Nephron (organoid): Measurements from ENCODE around the gene OR51E2.

ENCODE experiments used
- H3K27ac Mint-ChIP-seq, 3 experiments: 2 replicates each; pipeline ENCODE4 v1.8.0; 2020; ENCODE audit warnings: mixed read lengths in 3 of 3, mild to moderate bottlenecking in 2 of 3, moderate library complexity in 1 of 3
- H3K27me3 Mint-ChIP-seq: 2 replicates; pipeline ENCODE4 v1.8.0; 2021; ENCODE audit warnings: low read depth, mild to moderate bottlenecking, moderate library complexity, mixed read lengths
- H3K36me3 Mint-ChIP-seq: 2 replicates; pipeline ENCODE4 v1.8.0; 2020; ENCODE audit warnings: low read depth, mixed read lengths
- H3K4me1 Mint-ChIP-seq: 2 replicates; pipeline ENCODE4 v1.8.0; 2020; ENCODE audit warnings: mixed read lengths
- H3K4me3 Mint-ChIP-seq, 3 experiments: 2 replicates each; pipeline ENCODE4 v1.8.0; 2020; ENCODE audit warnings: mild to moderate bottlenecking in 3 of 3, mixed read lengths in 3 of 3, moderate library complexity in 2 of 3
- H3K9me3 Mint-ChIP-seq: 2 replicates; pipeline ENCODE4 v1.8.0; 2020; ENCODE audit warnings: mixed read lengths
- TF ChIP-seq, protein P1 (sequence below), 3 experiments: fragments of 200-600 bp; sonication (generic); IDR thresholded peaks; one replicate each; pipeline ENCODE4 v1.5.0; 2021; ENCODE audit warnings: antibody characterized with exemption in 3 of 3; ENCODE audit not compliant: unreplicated experiment in 3 of 3

The OR51E2 gene

GRCh38 chr11:4636962-4637661 is 60.5 kb downstream of the OR51E2 start, which contains the start of gene OR51D1:
Gene OR51D1 (plus strand): TSS chr11:4637477. CDS start chr11:4639791, 2,314 bp downstream.
- Mint-ChIP-seq H3K9me3 (no peaks in the 10 kb centered on the region), H3K36me3 (no peaks in the 10 kb centered on the region), H3K4me3 (no peak within 1 kb of the TSS), H3K27me3 (no peaks in the 10 kb centered on the region), H3K4me1 (no peaks in the 10 kb centered on the region), H3K27ac (no peak within 1 kb of the TSS)
- TF ChIP-seq, protein P1, sequence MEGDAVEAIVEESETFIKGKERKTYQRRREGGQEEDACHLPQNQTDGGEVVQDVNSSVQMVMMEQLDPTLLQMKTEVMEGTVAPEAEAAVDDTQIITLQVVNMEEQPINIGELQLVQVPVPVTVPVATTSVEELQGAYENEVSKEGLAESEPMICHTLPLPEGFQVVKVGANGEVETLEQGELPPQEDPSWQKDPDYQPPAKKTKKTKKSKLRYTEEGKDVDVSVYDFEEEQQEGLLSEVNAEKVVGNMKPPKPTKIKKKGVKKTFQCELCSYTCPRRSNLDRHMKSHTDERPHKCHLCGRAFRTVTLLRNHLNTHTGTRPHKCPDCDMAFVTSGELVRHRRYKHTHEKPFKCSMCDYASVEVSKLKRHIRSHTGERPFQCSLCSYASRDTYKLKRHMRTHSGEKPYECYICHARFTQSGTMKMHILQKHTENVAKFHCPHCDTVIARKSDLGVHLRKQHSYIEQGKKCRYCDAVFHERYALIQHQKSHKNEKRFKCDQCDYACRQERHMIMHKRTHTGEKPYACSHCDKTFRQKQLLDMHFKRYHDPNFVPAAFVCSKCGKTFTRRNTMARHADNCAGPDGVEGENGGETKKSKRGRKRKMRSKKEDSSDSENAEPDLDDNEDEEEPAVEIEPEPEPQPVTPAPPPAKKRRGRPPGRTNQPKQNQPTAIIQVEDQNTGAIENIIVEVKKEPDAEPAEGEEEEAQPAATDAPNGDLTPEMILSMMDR (IDR thresholded peaks at IDR 0.05; ENCODE audit: unreplicated experiment in 3 of 3), result peak; percentile 82 to 93 (median 92)

DNA sequence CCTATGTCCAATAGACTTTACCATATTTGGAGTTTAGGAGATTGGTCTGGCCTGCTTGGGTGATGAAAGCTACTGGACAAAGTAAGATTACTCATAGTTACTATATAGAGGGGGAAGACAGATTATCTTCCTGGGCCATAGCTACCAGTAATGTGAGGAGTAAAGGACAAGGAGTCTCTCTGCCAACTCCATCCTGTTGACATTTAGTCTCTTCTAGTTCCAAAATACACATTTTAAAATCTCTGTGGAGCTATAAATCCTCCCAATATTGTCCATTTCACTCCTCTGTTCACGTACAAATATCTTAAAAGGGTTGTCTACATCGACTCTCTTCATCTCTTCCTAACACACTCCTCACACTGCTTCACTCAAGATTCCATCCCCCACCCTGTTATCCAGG is 61.5 kb downstream of the OR51E2 start:
- H3K9me3 Mint-ChIP-seq, result peaks cover 4% of the 10 kb centered on the region
- no peaks in the 10 kb centered on the region for H3K4me1 Mint-ChIP-seq
- H3K36me3 Mint-ChIP-seq, result no peaks in the 10 kb centered on the region
- H3K27ac Mint-ChIP-seq, result no peak overlapping the region
- H3K27me3 Mint-ChIP-seq, result no peaks in the 10 kb centered on the region
- H3K4me3 Mint-ChIP-seq, result no peak overlapping the region
- TF ChIP-seq, protein P1 (IDR thresholded peaks at IDR 0.05; ENCODE audit: unreplicated experiment in 3 of 3), result no peak
